Measurements from ENCODE around the gene PRKD1. TPM values are rescaled to one million over a fixed set of nuclear protein-coding genes. Genes with fewer than 3 reads are reported as not detected.

PRKD1 gene
- total RNA-seq, 1 experiment from 2014 or later: not detected

GRCh38 chr14:29687071-29687765, 240.4 kb downstream of the PRKD1 start:
- H3K4me2 ChIP-seq (ENCODE audit: low read depth, low read length, poor library complexity, severe bottlenecking): no peak overlapping the region
- H4K20me1 ChIP-seq (ENCODE audit: insufficient read depth, low read depth, low read length): no peaks in the 10 kb centered on the region
- no peaks in the 10 kb centered on the region for H3K4me1 ChIP-seq (ENCODE audit: low read length)
- H3K36me3 ChIP-seq (ENCODE audit: insufficient read depth, low read length): no peaks in the 10 kb centered on the region
- no peak overlapping the region for H3K9ac ChIP-seq (ENCODE audit: low read length)
- H3K27me3 ChIP-seq (ENCODE audit: low read length): no peaks in the 10 kb centered on the region
- no peak for DNase-seq
- peaks cover 69% of the 10 kb centered on the region for H3K9me3 ChIP-seq (ENCODE audit: low read length)
- no peaks in the 10 kb centered on the region for H3K9me2 ChIP-seq (replicated peaks; ENCODE audit: insufficient read depth, low read length)
- H3K79me2 ChIP-seq (ENCODE audit: low read length): no peaks in the 10 kb centered on the region
- H3K4me3 ChIP-seq (ENCODE audit: low read length): no peak overlapping the region
- H3K27ac ChIP-seq (ENCODE audit: low read length): no peak overlapping the region
- H2AFZ ChIP-seq (ENCODE audit: low read length): no peak overlapping the region

DNA sequence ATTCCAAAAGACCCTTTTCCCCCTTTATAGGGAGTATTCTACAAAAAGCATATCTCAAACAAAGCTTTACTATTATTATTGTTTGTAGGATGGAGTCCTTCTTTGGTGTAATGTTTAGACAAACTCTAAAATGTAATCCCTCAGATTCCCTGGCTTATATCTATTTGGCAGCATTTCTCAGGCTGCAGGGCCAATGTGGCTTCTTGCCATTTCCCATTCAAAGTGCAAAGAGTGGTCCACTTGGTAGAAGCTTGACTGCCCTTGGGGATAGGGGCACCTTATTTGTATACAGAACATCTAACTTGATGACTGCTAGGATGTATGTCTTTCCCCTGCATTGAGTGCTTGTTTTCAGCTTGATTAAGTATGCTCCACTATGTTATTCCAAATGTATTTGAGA, 242.7 kb downstream of the PRKD1 start:
- Histone ChIP-seq H3K27me3 (ENCODE audit: low read length) (no peaks in the 10 kb centered on the region), H3K4me2 (ENCODE audit: low read depth, low read length, poor library complexity, severe bottlenecking) (no peak overlapping the region), H3K9me3 (ENCODE audit: low read length) (peaks cover 67% of the 10 kb centered on the region), H3K36me3 (ENCODE audit: insufficient read depth, low read length) (no peaks in the 10 kb centered on the region), H3K4me1 (ENCODE audit: low read length) (no peaks in the 10 kb centered on the region), H2AFZ (ENCODE audit: low read length) (no peak overlapping the region), H3K27ac (ENCODE audit: low read length) (no peak overlapping the region), H3K4me3 (ENCODE audit: low read length) (no peak overlapping the region), H3K79me2 (ENCODE audit: low read length) (no peaks in the 10 kb centered on the region), H4K20me1 (ENCODE audit: insufficient read depth, low read depth, low read length) (no peaks in the 10 kb centered on the region), H3K9ac (ENCODE audit: low read length) (no peak overlapping the region), H3K9me2 (replicated peaks; ENCODE audit: insufficient read depth, low read length) (no peaks in the 10 kb centered on the region)
- DNase-seq: no peak

GRCh38 chr14:29682789-29683188, 244.9 kb downstream of the PRKD1 start:
- H4K20me1 ChIP-seq (ENCODE audit: insufficient read depth, low read depth, low read length): no peaks in the 10 kb centered on the region
- H3K4me3 ChIP-seq (ENCODE audit: low read length): no peak overlapping the region
- H3K27ac ChIP-seq (ENCODE audit: low read length): no peak overlapping the region
- no peaks in the 10 kb centered on the region for H3K4me1 ChIP-seq (ENCODE audit: low read length)
- H3K9ac ChIP-seq (ENCODE audit: low read length): no peak overlapping the region
- H3K9me3 ChIP-seq (ENCODE audit: low read length): peaks cover 73% of the 10 kb centered on the region
- no peaks in the 10 kb centered on the region for H3K79me2 ChIP-seq (ENCODE audit: low read length)
- no peaks in the 10 kb centered on the region for H3K36me3 ChIP-seq (ENCODE audit: insufficient read depth, low read length)
- H3K9me2 ChIP-seq (replicated peaks; ENCODE audit: insufficient read depth, low read length): no peaks in the 10 kb centered on the region
- no peak overlapping the region for H2AFZ ChIP-seq (ENCODE audit: low read length)
- H3K27me3 ChIP-seq (ENCODE audit: low read length): no peaks in the 10 kb centered on the region
- DNase-seq: no peak
- no peak overlapping the region for H3K4me2 ChIP-seq (ENCODE audit: low read depth, low read length, poor library complexity, severe bottlenecking)

GRCh38 chr14:29681316-29681715, 246.3 kb downstream of the PRKD1 start:
- no peak overlapping the region for H3K4me3 ChIP-seq (ENCODE audit: low read length)
- H3K9me3 ChIP-seq (ENCODE audit: low read length): peaks cover 68% of the 10 kb centered on the region
- no peak overlapping the region for H3K27ac ChIP-seq (ENCODE audit: low read length)
- no peaks in the 10 kb centered on the region for H3K79me2 ChIP-seq (ENCODE audit: low read length)
- H2AFZ ChIP-seq (ENCODE audit: low read length): no peak overlapping the region
- no peaks in the 10 kb centered on the region for H3K9me2 ChIP-seq (replicated peaks; ENCODE audit: insufficient read depth, low read length)
- no peaks in the 10 kb centered on the region for H3K4me1 ChIP-seq (ENCODE audit: low read length)
- no peak for DNase-seq
- H3K9ac ChIP-seq (ENCODE audit: low read length): no peak overlapping the region
- no peaks in the 10 kb centered on the region for H3K36me3 ChIP-seq (ENCODE audit: insufficient read depth, low read length)
- no peaks in the 10 kb centered on the region for H3K27me3 ChIP-seq (ENCODE audit: low read length)
- H3K4me2 ChIP-seq (ENCODE audit: low read depth, low read length, poor library complexity, severe bottlenecking): no peak overlapping the region
- H4K20me1 ChIP-seq (ENCODE audit: insufficient read depth, low read depth, low read length): no peaks in the 10 kb centered on the region

DNA sequence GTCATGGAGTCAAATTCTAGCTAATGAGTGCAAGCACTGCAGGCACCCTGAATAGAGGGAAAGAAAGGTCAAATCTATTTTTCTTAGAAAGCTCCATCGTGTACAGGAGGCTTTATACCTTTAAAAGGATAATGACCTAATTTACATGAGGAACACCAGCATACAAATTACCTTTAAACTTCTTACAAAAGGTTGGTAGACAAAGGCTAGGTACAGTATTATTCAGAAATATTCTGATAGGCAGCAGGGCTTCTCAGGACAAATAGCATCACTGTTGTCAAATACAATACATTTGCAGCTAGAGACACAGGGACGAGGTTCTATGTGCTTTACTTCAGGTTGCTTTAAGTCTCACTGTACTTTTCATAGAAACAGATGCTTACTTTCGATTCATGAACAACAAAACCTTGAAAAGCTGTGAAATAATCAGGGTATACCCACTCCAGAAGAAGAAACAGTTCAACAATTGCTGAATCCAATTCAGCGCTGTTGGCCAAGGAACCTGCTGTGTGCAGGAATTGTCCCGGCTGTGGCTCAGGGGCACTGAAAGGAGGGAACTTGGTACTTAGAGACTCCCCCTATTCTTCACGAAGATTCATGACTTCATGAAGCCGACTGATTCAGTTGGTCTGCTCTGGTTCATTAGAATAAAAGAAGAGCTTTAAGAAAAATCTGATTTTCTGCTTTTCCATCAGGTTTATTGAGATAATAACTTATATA, 252.9 kb downstream of the PRKD1 start:
- no peak overlapping the region for H2AFZ ChIP-seq (ENCODE audit: low read length)
- no peaks in the 10 kb centered on the region for H3K27me3 ChIP-seq (ENCODE audit: low read length)
- H4K20me1 ChIP-seq (ENCODE audit: insufficient read depth, low read depth, low read length): no peaks in the 10 kb centered on the region
- H3K9me2 ChIP-seq (replicated peaks; ENCODE audit: insufficient read depth, low read length): no peaks in the 10 kb centered on the region
- H3K9me3 ChIP-seq (ENCODE audit: low read length): peaks cover 50% of the 10 kb centered on the region
- H3K79me2 ChIP-seq (ENCODE audit: low read length): no peaks in the 10 kb centered on the region
- no peak overlapping the region for H3K4me3 ChIP-seq (ENCODE audit: low read length)
- no peak overlapping the region for H3K4me2 ChIP-seq (ENCODE audit: low read depth, low read length, poor library complexity, severe bottlenecking)
- H3K36me3 ChIP-seq (ENCODE audit: insufficient read depth, low read length): no peaks in the 10 kb centered on the region
- DNase-seq: no peak
- no peak overlapping the region for H3K9ac ChIP-seq (ENCODE audit: low read length)
- H3K4me1 ChIP-seq (ENCODE audit: low read length): no peaks in the 10 kb centered on the region
- no peak overlapping the region for H3K27ac ChIP-seq (ENCODE audit: low read length)

DNA sequence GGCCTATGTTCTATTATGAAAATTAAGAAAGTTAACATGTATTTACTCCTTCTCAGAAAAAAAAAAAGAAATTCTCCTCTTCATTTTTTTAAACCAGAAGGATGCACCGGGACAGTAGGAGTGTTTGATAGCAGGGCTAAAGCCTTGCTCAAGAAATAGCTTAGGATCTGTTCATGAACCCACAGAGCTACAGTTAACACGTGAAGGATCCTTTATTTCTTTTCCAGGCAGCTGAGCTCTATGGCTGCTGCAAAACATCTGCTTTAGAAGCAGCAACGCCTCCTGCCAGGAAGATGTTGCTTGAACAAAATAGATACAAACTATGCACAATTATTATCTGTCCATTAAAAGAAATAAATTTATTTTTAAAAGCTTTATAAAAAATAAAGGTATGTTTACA, 254.8 kb downstream of the PRKD1 start:
- no peaks in the 10 kb centered on the region for H3K27me3 ChIP-seq (ENCODE audit: low read length)
- no peak overlapping the region for H2AFZ ChIP-seq (ENCODE audit: low read length)
- H3K4me3 ChIP-seq (ENCODE audit: low read length): no peak overlapping the region
- no peak overlapping the region for H3K27ac ChIP-seq (ENCODE audit: low read length)
- H3K79me2 ChIP-seq (ENCODE audit: low read length): no peaks in the 10 kb centered on the region
- H4K20me1 ChIP-seq (ENCODE audit: insufficient read depth, low read depth, low read length): no peaks in the 10 kb centered on the region
- no peak overlapping the region for H3K4me2 ChIP-seq (ENCODE audit: low read depth, low read length, poor library complexity, severe bottlenecking)
- H3K9me3 ChIP-seq (ENCODE audit: low read length): peaks cover 55% of the 10 kb centered on the region
- H3K36me3 ChIP-seq (ENCODE audit: insufficient read depth, low read length): no peaks in the 10 kb centered on the region
- H3K9me2 ChIP-seq (replicated peaks; ENCODE audit: insufficient read depth, low read length): no peaks in the 10 kb centered on the region
- H3K9ac ChIP-seq (ENCODE audit: low read length): no peak overlapping the region
- no peaks in the 10 kb centered on the region for H3K4me1 ChIP-seq (ENCODE audit: low read length)
- no peak for DNase-seq

GRCh38 chr14:29671034-29671433, 256.6 kb downstream of the PRKD1 start:
- Histone ChIP-seq H3K9me2 (replicated peaks; ENCODE audit: insufficient read depth, low read length) (no peaks in the 10 kb centered on the region), H3K9ac (ENCODE audit: low read length) (no peak overlapping the region), H3K4me2 (ENCODE audit: low read depth, low read length, poor library complexity, severe bottlenecking) (no peak overlapping the region), H3K4me1 (ENCODE audit: low read length) (no peaks in the 10 kb centered on the region), H3K36me3 (ENCODE audit: insufficient read depth, low read length) (no peaks in the 10 kb centered on the region), H2AFZ (ENCODE audit: low read length) (no peak overlapping the region), H3K27ac (ENCODE audit: low read length) (no peak overlapping the region), H3K79me2 (ENCODE audit: low read length) (no peaks in the 10 kb centered on the region), H3K4me3 (ENCODE audit: low read length) (no peak overlapping the region), H3K27me3 (ENCODE audit: low read length) (no peaks in the 10 kb centered on the region), H3K9me3 (ENCODE audit: low read length) (peaks cover 47% of the 10 kb centered on the region), H4K20me1 (ENCODE audit: insufficient read depth, low read depth, low read length) (no peaks in the 10 kb centered on the region)
- no peak for DNase-seq

GRCh38 chr14:29668201-29668600, 259.4 kb downstream of the PRKD1 start:
- H3K4me2 ChIP-seq (ENCODE audit: low read depth, low read length, poor library complexity, severe bottlenecking): no peak overlapping the region
- DNase-seq: no peak
- H3K79me2 ChIP-seq (ENCODE audit: low read length): no peaks in the 10 kb centered on the region
- H3K4me1 ChIP-seq (ENCODE audit: low read length): no peaks in the 10 kb centered on the region
- no peak overlapping the region for H3K4me3 ChIP-seq (ENCODE audit: low read length)
- no peak overlapping the region for H3K9ac ChIP-seq (ENCODE audit: low read length)
- peaks cover 55% of the 10 kb centered on the region for H3K9me3 ChIP-seq (ENCODE audit: low read length)
- H4K20me1 ChIP-seq (ENCODE audit: insufficient read depth, low read depth, low read length): no peaks in the 10 kb centered on the region
- H3K27me3 ChIP-seq (ENCODE audit: low read length): no peaks in the 10 kb centered on the region
- H2AFZ ChIP-seq (ENCODE audit: low read length): no peak overlapping the region
- H3K36me3 ChIP-seq (ENCODE audit: insufficient read depth, low read length): no peaks in the 10 kb centered on the region
- no peaks in the 10 kb centered on the region for H3K9me2 ChIP-seq (replicated peaks; ENCODE audit: insufficient read depth, low read length)
- no peak overlapping the region for H3K27ac ChIP-seq (ENCODE audit: low read length)
